ENCODE measurements around the gene SPNS3.

The SPNS3 gene

DNA sequence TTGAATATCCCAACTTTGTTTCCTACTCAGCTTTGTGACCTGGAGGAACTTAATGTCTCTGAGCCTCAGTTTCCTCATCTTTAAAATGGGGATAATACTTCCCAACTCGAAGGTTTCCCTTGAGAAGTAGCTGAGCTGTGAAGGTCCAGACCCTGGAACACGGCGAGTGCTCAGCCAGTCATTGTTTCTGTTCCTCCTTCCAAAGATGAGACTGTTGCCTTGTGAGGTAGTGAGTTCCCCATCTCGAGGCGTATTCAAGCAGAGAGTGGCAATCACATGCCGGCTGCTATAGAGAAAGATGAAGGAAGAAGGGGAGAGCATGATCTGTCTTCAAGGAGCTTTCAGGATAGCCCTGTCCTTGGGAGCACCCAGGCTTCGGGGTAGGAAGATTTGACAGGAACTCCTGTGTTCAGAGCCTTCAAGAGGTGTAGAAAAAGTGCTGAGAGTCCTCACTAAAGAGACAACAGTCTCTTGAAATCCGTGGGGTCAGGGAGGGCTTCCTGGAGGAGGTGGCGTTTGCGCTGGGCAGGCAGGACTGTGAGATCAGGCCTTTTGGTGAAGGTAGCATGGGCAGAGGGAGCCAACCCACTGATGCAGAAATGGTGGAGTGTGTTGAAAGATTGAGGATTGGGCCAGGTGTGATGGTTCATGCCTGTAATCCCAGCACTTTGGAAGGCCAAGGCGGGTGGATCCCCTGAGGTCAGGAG lies 92.1 kb downstream of the SPNS3 start:
- in situ Hi-C loops (cut with MboI; ENCODE audit: low sequenced_read_pairs), result no loop called here

DNA sequence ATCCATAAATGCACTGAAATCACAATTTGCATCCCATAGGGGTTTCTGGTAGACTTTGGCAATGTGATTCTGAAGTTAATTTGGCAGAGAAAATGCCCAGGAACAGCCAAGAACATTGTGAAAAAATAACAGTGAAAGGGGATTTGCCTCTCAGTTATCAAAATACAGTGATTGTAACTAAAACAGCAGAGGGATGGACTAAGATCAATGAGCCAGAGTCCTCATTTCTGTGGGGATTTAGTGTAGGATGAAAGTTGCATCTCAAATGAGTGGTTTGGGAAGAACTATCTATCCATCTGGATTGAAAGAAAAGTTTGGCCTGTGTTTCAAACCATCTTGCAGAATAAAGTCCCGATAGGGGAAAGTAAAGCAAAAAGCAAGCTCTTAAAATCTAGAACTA lies 93.4 kb downstream of the SPNS3 start:
- in situ Hi-C loops (cut with MboI; ENCODE audit: low sequenced_read_pairs), result no loop called here

- in situ Hi-C loops (cut with MboI; ENCODE audit: low sequenced_read_pairs), result no loop called here
These were observed 93.9 kb downstream of the SPNS3 start for GRCh38 chr17:4527566-4528125.

GRCh38 chr17:4529533-4530152 lies 95.9 kb downstream of the SPNS3 start:
- in situ Hi-C loops (cut with MboI; ENCODE audit: low sequenced_read_pairs), result no loop called here

GRCh38 chr17:4530799-4531730 lies 97.3 kb downstream of the SPNS3 start:
- in situ Hi-C loops (cut with MboI; ENCODE audit: low sequenced_read_pairs), result no loop called here

- in situ Hi-C loops (cut with MboI; ENCODE audit: low sequenced_read_pairs), result no loop called here
These were observed 98.4 kb downstream of the SPNS3 start for GRCh38 chr17:4531988-4532736.

DNA sequence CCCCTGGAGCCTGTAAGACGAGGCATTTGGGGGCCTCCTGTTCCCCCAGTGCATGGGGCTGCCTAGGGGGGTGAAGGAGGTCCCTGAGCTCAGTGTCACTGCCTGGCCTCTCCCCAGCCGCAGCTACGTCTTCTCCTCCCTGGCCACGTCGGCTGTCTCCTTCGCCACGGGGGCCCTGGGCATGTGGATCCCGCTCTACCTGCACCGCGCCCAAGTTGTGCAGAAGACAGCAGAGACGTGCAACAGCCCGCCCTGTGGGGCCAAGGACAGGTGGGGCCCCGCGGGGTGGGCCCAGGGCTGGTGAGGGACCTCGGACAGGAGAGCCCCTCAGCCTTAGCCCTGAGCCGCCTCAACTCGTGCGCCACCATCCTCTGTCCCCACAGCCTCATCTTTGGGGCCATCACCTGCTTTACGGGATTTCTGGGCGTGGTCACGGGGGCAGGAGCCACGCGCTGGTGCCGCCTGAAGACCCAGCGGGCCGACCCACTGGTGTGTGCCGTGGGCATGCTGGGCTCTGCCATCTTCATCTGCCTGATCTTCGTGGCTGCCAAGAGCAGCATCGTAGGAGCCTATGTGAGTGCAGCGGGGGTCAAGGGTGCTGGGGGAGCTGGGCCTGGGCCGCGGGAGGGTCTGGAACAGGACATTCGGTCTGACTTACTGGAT lies 99.3 kb downstream of the SPNS3 start:
- in situ Hi-C loops (cut with MboI; ENCODE audit: low sequenced_read_pairs), result no loop called here

- in situ Hi-C loops (cut with MboI; ENCODE audit: low sequenced_read_pairs), result no loop called here
These were observed 100.1 kb downstream of the SPNS3 start for GRCh38 chr17:4533523-4534504.

DNA sequence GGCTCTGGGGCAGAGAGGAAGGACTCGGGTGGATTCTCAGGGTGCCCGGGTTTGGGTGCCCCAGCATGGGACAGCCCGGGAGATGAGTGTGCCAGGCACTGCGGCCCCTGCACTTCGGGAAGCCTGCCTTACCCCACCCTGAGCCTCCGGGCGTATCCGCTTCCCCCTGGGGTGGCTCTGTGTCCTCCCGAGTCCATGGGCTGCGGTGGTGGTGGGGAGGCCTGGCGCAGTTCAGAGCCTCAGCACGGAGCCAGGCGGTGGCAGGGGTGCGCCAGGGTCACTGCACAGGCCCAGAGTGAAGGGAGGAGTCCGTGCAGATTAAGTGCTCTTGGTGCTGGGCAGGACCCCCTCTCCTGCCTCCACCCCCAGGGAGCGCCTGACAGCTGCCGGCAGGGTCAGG lies 100.8 kb downstream of the SPNS3 start:
- in situ Hi-C loops (cut with MboI; ENCODE audit: low sequenced_read_pairs), result no loop called here

GRCh38 chr17:4534928-4535666 lies 101.4 kb downstream of the SPNS3 start:
- in situ Hi-C loops (cut with MboI; ENCODE audit: low sequenced_read_pairs), result no loop called here

DNA sequence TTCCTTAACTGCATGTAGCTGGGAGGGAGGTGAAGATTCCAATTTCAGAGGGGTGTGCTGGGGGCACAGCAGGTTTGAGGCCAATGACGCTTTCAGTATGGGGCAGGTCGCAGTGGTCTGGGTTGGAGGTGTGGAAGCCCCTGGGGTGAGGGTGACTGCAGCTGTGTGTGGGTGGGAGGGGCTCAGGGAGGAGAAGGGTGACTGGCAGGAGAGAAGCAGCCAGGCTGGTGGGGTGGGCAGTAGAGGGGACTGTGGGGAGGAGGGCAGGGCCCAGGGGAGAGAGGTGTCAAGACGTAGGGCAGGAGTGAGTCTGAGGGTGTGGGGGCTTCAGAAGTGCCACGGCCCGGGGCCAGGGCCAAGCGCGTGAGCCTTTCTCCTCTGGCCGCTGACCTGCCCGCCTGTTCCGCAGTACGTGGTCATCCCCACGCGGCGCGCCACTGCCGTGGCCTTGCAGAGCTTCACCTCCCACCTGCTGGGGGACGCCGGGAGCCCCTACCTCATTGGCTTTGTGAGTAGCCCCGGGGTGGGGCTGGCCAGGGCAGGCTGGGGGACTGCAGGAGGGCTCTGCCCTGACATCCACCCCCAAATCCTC lies 102.0 kb downstream of the SPNS3 start:
- in situ Hi-C loops (cut with MboI; ENCODE audit: low sequenced_read_pairs), result no loop called here

- in situ Hi-C loops (cut with MboI; ENCODE audit: low sequenced_read_pairs), result no loop called here
These were observed 102.6 kb downstream of the SPNS3 start for GRCh38 chr17:4536259-4536741.

- in situ Hi-C loops (cut with MboI; ENCODE audit: low sequenced_read_pairs), result no loop called here
These were observed 103.1 kb downstream of the SPNS3 start for GRCh38 chr17:4536742-4537411.
